Caco-2 (cell line): ENCODE results near the gene PCDHGA9. TPM values are rescaled to one million over a fixed set of nuclear protein-coding genes. Genes with fewer than 3 reads are reported as not detected.

Experiments
- BruUV-seq: library from RNA; stranded (reverse); fragments of 400-500 nt; replicated peaks from 2 replicates; lab custom pipeline; 2021; lab: Mats Ljungman, UMichigan
- CTCF ChIA-PET: fragments of 300-600 bp; sonication (Branson Sonifier 250); formaldehyde crosslinking; loops from one replicate; lab custom pipeline; 2022; ENCODE audit warnings: antibody characterized with exemption; lab: Charles Lee
- POLR2A ChIA-PET: fragments of 300-600 bp; sonication (Branson Sonifier 250); formaldehyde crosslinking; loops from one replicate; lab custom pipeline; 2022; ENCODE audit warnings: antibody characterized with exemption; lab: Charles Lee
- DNase-seq, 2 experiments: peaks; one replicate each; pipeline versions ENCODE4 v3.0.0 to v3.0.0-alpha.2; 2020 to 2022
- H3K27me3 ChIP-seq: replicated peaks from 2 replicates; pipeline ENCODE4 v1.6.0; 2011; ENCODE audit warnings: low read length; ENCODE audit not compliant: control insufficient read depth, insufficient read depth
- H3K36me3 ChIP-seq: 2 replicates; pipeline ENCODE4 v1.5.1; 2011; ENCODE audit warnings: low read length; ENCODE audit not compliant: control insufficient read depth, insufficient read depth
- H3K4me1 ChIP-seq: fragments of 250-450 bp; sonication (Bioruptor Pico); 2 replicates; pipeline ENCODE4 v1.5.1; 2020; ENCODE audit warnings: mild to moderate bottlenecking
- H3K4me3 ChIP-seq: 2 replicates; pipeline ENCODE4 v1.5.1; 2011; ENCODE audit warnings: low read depth, mild to moderate bottlenecking, control low read depth, low read length
- H3K9me3 ChIP-seq: fragments of 250-450 bp; sonication (Bioruptor Pico); 2 replicates; pipeline ENCODE4 v1.5.1; 2020; ENCODE audit warnings: mild to moderate bottlenecking, moderate library complexity
- H3K27ac Mint-ChIP-seq: one replicate; pipeline ENCODE4 v1.8.0; 2022; ENCODE audit warnings: mixed read lengths; ENCODE audit not compliant: unreplicated experiment
- H3K27me3 Mint-ChIP-seq: one replicate; pipeline ENCODE4 v1.8.0; 2022; ENCODE audit warnings: mixed read lengths; ENCODE audit not compliant: insufficient read depth, unreplicated experiment
- H3K36me3 Mint-ChIP-seq: one replicate; pipeline ENCODE4 v1.8.0; 2022; ENCODE audit warnings: mild to moderate bottlenecking, mixed read lengths; ENCODE audit not compliant: insufficient read depth, unreplicated experiment
- H3K4me1 Mint-ChIP-seq: one replicate; pipeline ENCODE4 v1.8.0; 2022; ENCODE audit warnings: low read depth, mixed read lengths; ENCODE audit not compliant: unreplicated experiment
- H3K4me3 Mint-ChIP-seq: one replicate; pipeline ENCODE4 v1.8.0; 2022; ENCODE audit warnings: mild to moderate bottlenecking, moderate library complexity, mixed read lengths; ENCODE audit not compliant: unreplicated experiment
- H3K9me3 Mint-ChIP-seq: one replicate; pipeline ENCODE4 v1.8.0; 2022; ENCODE audit warnings: mixed read lengths; ENCODE audit not compliant: unreplicated experiment
- intact Hi-C: fragments of 100-400 bp; cut with micrococcal nuclease; formaldehyde crosslinking; loops from one replicate; pipeline ENCODE4 v1.10.0; 2022; ENCODE audit not compliant: unreplicated experiment
- total RNA-seq: library from RNA; stranded (reverse); gene quantifications from 2 replicates; pipeline ENCODE4 v1.2.3, GENCODE V29; 2022
- TF ChIP-seq, protein P1 (sequence below), 2 experiments: fragments of 200-600 bp in 1 of 2; IDR thresholded peaks; 1 replicate in 1 of 2; 2 replicates in 1 of 2; pipeline versions ENCODE4 v1.5.1 to v1.8.0; 2011 to 2022; ENCODE audit warnings: antibody characterized with exemption in 1 of 2, control low read depth in 1 of 2, inconsistent platforms in 1 of 2, low read depth in 1 of 2, low read length in 1 of 2, mild to moderate bottlenecking in 1 of 2, moderate library complexity in 1 of 2; ENCODE audit not compliant: insufficient read depth in 1 of 2, severe bottlenecking in 1 of 2, unreplicated experiment in 1 of 2

PCDHGA9 gene
- total RNA-seq, 1 experiment from 2014 or later = 2.8 TPM

DNA sequence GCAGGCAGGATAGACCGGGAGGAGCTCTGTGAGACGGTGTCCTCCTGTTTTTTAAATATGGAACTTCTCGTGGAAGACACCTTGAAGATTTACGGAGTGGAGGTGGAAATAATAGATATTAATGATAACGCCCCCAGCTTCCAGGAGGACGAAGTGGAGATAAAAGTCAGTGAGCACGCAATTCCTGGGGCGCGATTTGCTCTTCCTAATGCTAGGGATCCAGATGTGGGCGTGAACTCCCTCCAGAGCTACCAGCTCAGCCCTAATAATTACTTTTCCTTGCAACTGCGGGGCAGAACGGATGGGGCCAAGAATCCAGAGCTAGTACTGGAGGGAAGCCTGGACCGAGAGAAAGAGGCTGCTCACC lies 18.9 kb downstream of the PCDHGA9 start:
- Mint-ChIP-seq H3K4me1 (no peaks in the 10 kb centered on the region), H3K4me3 (no peak overlapping the region), H3K27me3 (no peaks in the 10 kb centered on the region), H3K9me3 (peaks cover 14% of the 10 kb centered on the region), H3K36me3 (peaks cover 27% of the 10 kb centered on the region), H3K27ac (no peak overlapping the region)
- Histone ChIP-seq H3K4me1 (no peaks in the 10 kb centered on the region), H3K36me3 (no peaks in the 10 kb centered on the region), H3K9me3 (peaks cover 14% of the 10 kb centered on the region; the same call in 1 of the 2 replicates), H3K27me3 (no peaks in the 10 kb centered on the region), H3K4me3 (no peak overlapping the region)
- intact Hi-C loops = no loop called here
- TF ChIP-seq, protein P1, sequence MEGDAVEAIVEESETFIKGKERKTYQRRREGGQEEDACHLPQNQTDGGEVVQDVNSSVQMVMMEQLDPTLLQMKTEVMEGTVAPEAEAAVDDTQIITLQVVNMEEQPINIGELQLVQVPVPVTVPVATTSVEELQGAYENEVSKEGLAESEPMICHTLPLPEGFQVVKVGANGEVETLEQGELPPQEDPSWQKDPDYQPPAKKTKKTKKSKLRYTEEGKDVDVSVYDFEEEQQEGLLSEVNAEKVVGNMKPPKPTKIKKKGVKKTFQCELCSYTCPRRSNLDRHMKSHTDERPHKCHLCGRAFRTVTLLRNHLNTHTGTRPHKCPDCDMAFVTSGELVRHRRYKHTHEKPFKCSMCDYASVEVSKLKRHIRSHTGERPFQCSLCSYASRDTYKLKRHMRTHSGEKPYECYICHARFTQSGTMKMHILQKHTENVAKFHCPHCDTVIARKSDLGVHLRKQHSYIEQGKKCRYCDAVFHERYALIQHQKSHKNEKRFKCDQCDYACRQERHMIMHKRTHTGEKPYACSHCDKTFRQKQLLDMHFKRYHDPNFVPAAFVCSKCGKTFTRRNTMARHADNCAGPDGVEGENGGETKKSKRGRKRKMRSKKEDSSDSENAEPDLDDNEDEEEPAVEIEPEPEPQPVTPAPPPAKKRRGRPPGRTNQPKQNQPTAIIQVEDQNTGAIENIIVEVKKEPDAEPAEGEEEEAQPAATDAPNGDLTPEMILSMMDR (IDR thresholded peaks at IDR 0.05; ENCODE audit: insufficient read depth in 1 of 2, low read depth in 1 of 2, low read length in 1 of 2, severe bottlenecking in 1 of 2, unreplicated experiment in 1 of 2) = no peak
- no peak for DNase-seq
- POLR2A ChIA-PET = interaction anchor here (0.6 kb wide), 1 partner anchor 101 kb away, joined by 4 read pairs; no protein-coding TSS in a partner anchor
- no TSS peak for BruUV-seq
- CTCF ChIA-PET = no interaction called here

DNA sequence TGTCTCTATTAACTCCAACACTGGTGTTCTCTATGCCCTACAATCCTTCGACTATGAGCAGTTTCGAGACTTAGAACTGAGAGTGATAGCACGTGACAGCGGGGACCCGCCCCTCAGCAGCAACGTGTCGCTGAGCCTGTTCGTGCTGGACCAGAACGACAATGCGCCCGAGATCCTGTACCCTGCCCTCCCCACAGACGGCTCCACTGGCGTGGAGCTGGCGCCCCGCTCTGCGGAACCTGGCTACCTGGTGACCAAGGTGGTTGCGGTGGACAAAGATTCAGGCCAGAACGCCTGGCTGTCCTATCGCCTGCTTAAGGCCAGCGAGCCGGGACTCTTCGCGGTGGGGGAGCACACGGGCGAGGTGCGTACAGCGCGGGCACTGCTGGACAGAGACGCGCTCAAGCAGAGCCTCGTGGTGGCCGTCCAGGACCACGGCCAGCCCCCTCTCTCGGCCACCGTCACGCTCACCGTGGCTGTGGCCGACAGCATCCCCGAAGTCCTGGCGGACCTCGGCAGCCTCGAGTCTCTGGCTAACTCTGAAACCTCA lies 20.2 kb downstream of the PCDHGA9 start:
- no peak overlapping the region for H3K4me3 ChIP-seq
- BruUV-seq = no TSS peak
- no peaks in the 10 kb centered on the region for H3K36me3 ChIP-seq
- POLR2A ChIA-PET = no interaction called here
- Mint-ChIP-seq H3K4me1 (no peaks in the 10 kb centered on the region), H3K4me3 (no peak overlapping the region), H3K36me3 (peaks cover 24% of the 10 kb centered on the region), H3K27ac (no peak overlapping the region), H3K27me3 (no peaks in the 10 kb centered on the region), H3K9me3 (peaks cover 13% of the 10 kb centered on the region)
- H3K27me3 ChIP-seq = no peaks in the 10 kb centered on the region
- DNase-seq = no peak
- TF ChIP-seq, protein P1 (IDR thresholded peaks at IDR 0.05; ENCODE audit: insufficient read depth in 1 of 2, low read depth in 1 of 2, low read length in 1 of 2, severe bottlenecking in 1 of 2, unreplicated experiment in 1 of 2) = no peak
- CTCF ChIA-PET = no interaction called here
- intact Hi-C loops = no loop called here
- H3K4me1 ChIP-seq = no peaks in the 10 kb centered on the region
- H3K9me3 ChIP-seq = peaks cover 9% of the 10 kb centered on the region; the same call in 1 of the 2 replicates

DNA sequence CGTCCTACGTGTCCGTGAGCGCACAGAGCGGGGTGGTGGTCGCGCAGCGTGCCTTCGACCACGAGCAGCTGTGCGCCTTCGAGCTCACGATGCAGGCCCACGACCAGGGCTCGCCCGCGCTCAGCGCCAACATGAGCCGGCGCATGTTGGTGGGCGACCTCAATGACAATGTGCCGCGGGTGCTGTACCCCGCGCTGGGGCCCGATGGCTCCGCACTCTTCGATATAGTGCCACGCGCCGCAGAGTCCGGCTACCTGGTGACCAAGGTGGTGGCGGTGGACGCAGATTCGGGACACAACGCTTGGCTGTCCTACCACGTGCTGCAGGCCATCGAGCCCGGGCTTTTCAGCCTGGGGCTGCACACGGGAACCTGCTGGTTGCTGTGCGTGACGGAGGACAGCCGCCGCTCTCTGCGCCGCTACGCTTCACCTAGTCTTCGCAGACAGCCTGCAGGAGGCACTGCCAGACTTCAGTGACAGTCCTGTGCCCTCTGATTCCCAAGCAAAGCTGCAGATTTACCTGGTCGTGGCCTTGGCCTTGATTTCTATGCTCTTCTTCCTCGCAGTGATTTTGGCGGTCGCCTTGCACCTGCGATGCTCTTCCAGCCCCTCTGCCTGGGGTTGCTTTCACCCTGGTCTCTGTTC lies 25.3 kb downstream of the PCDHGA9 start:
- Mint-ChIP-seq H3K4me3 (no peak overlapping the region), H3K4me1 (no peaks in the 10 kb centered on the region), H3K9me3 (peaks cover 30% of the 10 kb centered on the region), H3K36me3 (peaks cover 2% of the 10 kb centered on the region), H3K27ac (no peak overlapping the region), H3K27me3 (no peaks in the 10 kb centered on the region)
- Histone ChIP-seq H3K36me3 (no peaks in the 10 kb centered on the region), H3K4me1 (no peaks in the 10 kb centered on the region), H3K9me3 (peaks cover 10% of the 10 kb centered on the region; the same call in 1 of the 2 replicates), H3K27me3 (no peaks in the 10 kb centered on the region), H3K4me3 (no peak overlapping the region)
- TF ChIP-seq, protein P1 (IDR thresholded peaks at IDR 0.05; ENCODE audit: insufficient read depth in 1 of 2, low read depth in 1 of 2, low read length in 1 of 2, severe bottlenecking in 1 of 2, unreplicated experiment in 1 of 2) = no peak
- ChIA-PET CTCF (interaction anchor here (0.6 kb wide), 1 partner anchor 587 kb away, joined by 3 read pairs; no protein-coding TSS in a partner anchor), POLR2A (no interaction called here)
- DNase-seq = no peak
- intact Hi-C loops = no loop called here
- no TSS peak for BruUV-seq
